ENCODE data around the gene GMPS. TPM values are rescaled to one million over a fixed set of nuclear protein-coding genes. Genes with fewer than 3 reads are reported as not detected.
A peak's percentile ranks its signal among the peaks of the same experiment; 100 is the strongest.

GMPS gene
- total and polyA plus RNA-seq, 2 donors (not counting 3 experiments of a cell fraction or from before 2014, with no cell fraction given), result 18.7 to 67.5 TPM

GRCh38 chr3:155871746-155872158 is 1.3 kb downstream of the GMPS start:
- ChIA-PET POLR2A (no interaction called here), CTCF (interaction anchor here (1.2 to 4.7 kb wide), 2 partner anchors 15 to 66 kb away, joined by 4 to 40 read pairs; partner anchors contain the start of gene C3orf33)
- Histone ChIP-seq H3K4me1 (ENCODE audit: control insufficient read depth, extremely low read depth, insufficient read depth, low read length) (peaks cover 20% of the 10 kb centered on the region), H3K4me3 (replicated peaks in 1 of 3; ENCODE audit: insufficient read depth in 1 of 3, low read depth in 1 of 3, low read length in 3 of 3) (peak overlapping the region; percentile 93 to 98 (median 96)), H3K4me2 (ENCODE audit: insufficient read depth, low read length) (peak overlapping the region; percentile 97), H3K9ac (replicated peaks; ENCODE audit: extremely low read depth, insufficient read depth, low read length) (peak overlapping the region; percentile 89), H3K9me3 (replicated peaks; ENCODE audit: control insufficient read depth, insufficient read depth, low read length) (no peaks in the 10 kb centered on the region), H3K9me1 (replicated peaks; ENCODE audit: control insufficient read depth, extremely low read depth, insufficient read depth, low read length) (no peaks in the 10 kb centered on the region), H3K36me3 (ENCODE audit: control insufficient read depth in 2 of 2, extremely low read depth in 1 of 2, insufficient read depth in 2 of 2, low read length in 2 of 2) (no peaks in the 10 kb centered on the region), H4K20me1 (replicated peaks; ENCODE audit: control insufficient read depth, extremely low read depth, insufficient read depth, low read length) (peaks cover 5% of the 10 kb centered on the region), H3K27me3 (ENCODE audit: control insufficient read depth in 2 of 2, insufficient read depth in 2 of 2, low read length in 2 of 2) (no peaks in the 10 kb centered on the region), H3K27ac (ENCODE audit: insufficient read depth, low read depth, low read length) (peak overlapping the region; percentile 79), H2AFZ (ENCODE audit: low read depth, low read length) (peak overlapping the region; percentile 97), H3K79me2 (ENCODE audit: control insufficient read depth, insufficient read depth, low read length) (peaks cover 61% of the 10 kb centered on the region)
- dilution Hi-C loops (cut with MboI; ENCODE audit: extremely low pct_ligation_motif_present, low sequenced_read_pairs) (no loop called here), intact Hi-C loops (cut with micrococcal nuclease) (loop anchor here (1.0 to 10.0 kb wide), 3 partner anchors 19 to 1293 kb away; partner anchors contain the start of gene CCNL1)
- TF ChIP-seq EZH2 (IDR thresholded peaks at IDR 0.05; ENCODE audit: borderline replicate concordance, low read depth, low read length, severe bottlenecking) (no peak), MAX (IDR thresholded peaks at IDR 0.05; ENCODE audit: insufficient read depth, insufficient read length) (no peak), JUN (IDR thresholded peaks at IDR 0.05; ENCODE audit: borderline replicate concordance, insufficient read depth, insufficient read length, low read depth) (no peak), GATA2 (IDR thresholded peaks at IDR 0.05; ENCODE audit: insufficient read depth, insufficient read length, low read depth, low read length) (no peak), FOS (IDR thresholded peaks at IDR 0.05; ENCODE audit: borderline replicate concordance, insufficient read depth, low read length) (no peak), CTCF (IDR thresholded peaks at IDR 0.05; ENCODE audit: extremely low read depth in 1 of 2, insufficient read depth in 1 of 2, low read depth in 1 of 2, low read length in 2 of 2) (no peak), MYC (IDR thresholded peaks at IDR 0.05; ENCODE audit: low read depth, low read length) (no peak), POLR2AphosphoS5 (IDR thresholded peaks at IDR 0.05; ENCODE audit: insufficient read depth, low read depth, low read length) (no peak), POLR2A (IDR thresholded peaks at IDR 0.05; ENCODE audit: low read depth, low read length) (no peak)
- no TSS peak for BruUV-seq (replicated peaks)
- FAIRE-seq (peak; percentile 62), DNase-seq (ENCODE audit: low read depth, low spot score) (no peak)
